H4 (cell line): ENCODE measurements around the gene DKC1. TPM values are rescaled to one million over a fixed set of nuclear protein-coding genes. Genes with fewer than 3 reads are reported as not detected.

Experiments used
- DNase-seq: peaks from one replicate; pipeline ENCODE4 v3.0.0-alpha.2; 2015; ENCODE audit warnings: low spot score
- total RNA-seq: library from RNA; depleted of rRNA; stranded (reverse); fragments of >200 nt; shearing (Covaris generic); gene quantifications from 2 replicates; pipeline ENCODE4 v1.2.3, GENCODE V29; 2014

DKC1 gene
- total RNA-seq, 1 experiment from 2014 or later = 68.3 TPM

DNA sequence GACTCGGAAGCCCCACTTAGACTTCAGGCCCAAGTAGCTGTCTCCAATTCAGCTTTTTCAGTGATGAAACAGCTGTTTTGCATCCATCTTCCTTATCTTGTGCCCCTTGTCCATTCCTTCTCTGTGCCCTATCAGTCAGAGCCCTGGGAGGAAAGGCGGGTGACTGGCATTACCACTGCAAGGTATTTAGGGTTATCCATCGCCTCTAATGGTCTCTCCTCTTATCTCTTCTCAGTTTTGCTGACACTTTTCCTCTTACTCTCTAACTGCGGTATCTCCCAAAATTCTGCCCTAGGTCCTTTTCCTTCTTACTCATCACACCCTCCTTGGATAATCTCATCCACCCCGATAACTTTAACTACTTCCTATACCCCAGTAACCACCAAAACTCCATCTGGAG lies 25.5 kb upstream of the DKC1 start:
- DNase-seq = no peak

DNA sequence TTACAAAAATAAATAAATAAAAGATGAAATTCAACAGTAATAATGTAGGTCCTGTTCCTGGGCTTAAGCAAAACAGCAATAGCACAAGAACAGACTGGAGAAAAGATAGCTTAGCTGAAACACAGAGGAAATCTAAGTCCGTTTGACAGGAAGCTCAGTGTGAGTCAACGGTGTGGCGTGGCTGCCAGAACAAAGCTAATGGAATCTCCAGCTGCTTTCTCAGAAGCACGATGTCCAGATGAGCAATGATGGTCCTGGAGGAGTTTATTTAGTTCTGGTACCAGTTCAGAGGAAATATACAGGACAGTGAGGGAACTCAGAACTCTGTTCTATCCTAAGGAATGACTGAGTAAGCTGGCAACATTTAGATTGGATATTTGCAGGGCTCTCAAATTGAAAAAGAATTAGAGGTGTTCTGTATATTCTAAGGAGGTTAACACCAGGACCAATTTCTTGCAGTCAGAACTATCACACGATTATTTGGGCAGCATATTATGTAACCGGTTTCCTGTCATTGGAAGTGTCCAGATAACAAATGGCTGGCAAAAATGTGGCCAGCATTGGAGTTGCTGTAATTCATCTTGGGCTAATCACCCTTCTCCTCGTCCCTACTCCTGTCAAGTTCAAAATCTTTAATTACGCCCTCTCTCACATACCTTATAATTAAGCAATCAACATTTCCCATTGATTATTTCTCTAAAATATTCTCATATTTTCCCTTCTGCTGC lies 24.5 kb upstream of the DKC1 start:
- peak; percentile 32 for DNase-seq

DNA sequence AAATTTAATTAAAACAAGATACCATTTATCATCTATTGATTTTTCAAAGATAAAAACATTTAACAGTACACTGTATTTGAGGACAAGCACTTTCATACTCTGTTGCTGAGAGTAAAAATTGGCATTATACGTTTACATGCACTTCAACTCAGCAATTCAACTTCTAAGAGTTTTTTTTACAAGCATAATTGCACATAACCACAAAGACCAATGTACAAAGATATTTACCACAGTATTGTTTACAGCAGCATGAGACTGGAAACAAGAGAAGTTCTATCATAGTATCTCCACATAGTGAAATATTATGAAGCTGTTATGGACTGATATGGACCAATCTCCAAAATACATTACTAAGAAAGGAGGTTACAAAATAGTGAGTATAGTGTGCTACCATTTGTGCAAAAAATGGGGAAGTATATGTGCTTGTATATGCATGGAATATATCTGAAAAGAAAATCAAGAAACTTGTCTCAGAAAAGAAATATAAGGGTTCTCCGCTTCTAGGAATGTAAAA lies 22.7 kb upstream of the DKC1 start:
- DNase-seq = no peak

GRCh38 chrX:154742613-154743012 lies 20.1 kb upstream of the DKC1 start:
- no peak for DNase-seq

DNA sequence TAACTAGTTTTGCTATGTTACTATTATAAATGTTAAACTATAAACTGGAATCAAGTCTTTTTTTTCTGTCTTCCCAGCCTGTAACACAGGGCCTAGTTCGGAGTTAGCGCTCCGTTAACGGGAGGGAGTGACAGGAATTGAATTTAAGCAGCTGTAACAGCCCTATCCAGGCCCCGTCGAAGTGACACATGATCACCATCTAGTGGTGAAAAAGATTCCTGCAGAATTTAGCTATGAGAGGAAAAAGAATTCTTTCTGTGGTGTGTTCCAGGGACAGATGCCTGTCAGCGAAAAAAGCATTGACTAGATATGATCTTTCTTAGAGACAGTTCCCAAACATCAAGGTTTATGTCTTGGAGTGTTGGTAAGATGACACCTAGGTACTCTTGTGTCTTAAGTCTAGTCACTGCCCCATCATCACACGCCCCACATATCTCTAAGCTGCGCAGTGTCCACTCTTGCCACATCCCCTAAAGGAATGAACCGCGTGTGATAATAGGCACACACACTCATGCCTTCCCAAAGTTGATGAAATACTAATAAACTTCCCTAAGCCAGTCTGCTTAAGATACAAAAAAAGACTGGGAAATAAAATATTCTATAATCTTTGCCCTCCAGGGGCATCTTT lies 13.8 kb upstream of the DKC1 start:
- peak; percentile 27 for DNase-seq

DNA sequence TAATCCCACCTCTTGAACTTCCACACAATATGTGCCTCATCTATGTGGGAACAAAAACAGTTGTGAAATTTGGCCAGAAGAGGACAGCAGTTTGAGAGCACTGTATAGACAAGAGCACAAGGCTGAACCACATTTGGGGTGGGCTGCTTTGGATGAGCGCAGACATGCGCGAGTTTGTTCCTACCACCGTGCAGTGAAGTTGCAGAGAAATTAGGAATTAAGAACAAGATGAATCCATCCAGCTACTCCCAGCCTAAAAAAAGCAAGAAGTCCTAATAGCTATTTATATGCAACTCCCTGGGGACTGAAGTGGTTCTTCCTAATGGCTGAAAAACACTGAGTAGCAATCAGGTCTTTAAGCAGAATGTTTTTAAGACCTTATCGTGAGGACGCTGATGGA lies 12.8 kb upstream of the DKC1 start:
- DNase-seq = no peak

DNA sequence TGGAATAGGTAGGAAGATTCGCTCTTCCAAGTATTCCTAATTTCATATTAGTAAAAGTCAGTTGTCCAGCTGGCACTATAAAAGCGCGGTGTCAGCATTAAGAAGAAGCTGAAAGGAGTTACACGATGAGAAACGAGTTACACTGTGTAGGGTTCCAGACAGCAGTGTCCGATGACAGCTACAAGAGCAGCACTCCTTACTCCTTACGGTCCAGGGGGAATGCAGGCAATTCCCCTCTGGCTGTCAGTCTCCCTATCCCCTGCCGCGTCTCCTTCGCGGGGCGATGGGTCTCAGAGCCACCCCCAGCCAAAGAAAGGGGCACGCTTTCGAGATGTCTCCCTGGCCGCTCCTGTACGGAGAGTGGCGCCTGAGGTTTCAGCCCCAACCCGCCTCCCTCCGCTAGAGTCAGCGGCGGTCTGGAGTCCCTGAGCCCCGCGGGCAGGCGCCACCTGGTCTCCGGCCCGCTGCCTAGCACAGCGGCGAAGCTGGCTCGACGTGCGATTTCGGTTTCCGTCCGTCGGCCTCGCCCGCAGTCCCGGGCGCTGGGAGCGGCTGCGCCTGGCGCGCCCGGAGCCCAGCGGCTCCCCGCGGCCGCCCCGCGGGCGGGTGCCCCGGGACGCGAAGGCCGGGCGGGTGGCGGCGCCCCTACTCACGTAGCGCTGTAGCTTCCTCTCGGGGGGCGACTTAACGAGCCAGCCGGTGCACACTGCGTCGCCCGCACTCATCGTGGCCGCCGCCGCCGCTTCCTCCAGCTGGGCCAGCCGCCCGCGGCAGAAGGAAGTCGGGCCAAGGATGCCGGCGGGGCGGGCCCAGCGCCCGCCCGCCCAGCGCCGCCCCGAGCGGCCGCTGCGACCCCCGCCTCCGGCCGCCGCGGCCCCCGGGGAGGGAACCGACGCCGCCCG lies 12.1 kb upstream of the DKC1 start, which contains the start of gene GAB3:
TSS of gene GAB3 (minus strand) at position 777 of the 902 bp plus-strand sequence. CDS start at position 725, 52 bp downstream.
- no peak for DNase-seq

DNA sequence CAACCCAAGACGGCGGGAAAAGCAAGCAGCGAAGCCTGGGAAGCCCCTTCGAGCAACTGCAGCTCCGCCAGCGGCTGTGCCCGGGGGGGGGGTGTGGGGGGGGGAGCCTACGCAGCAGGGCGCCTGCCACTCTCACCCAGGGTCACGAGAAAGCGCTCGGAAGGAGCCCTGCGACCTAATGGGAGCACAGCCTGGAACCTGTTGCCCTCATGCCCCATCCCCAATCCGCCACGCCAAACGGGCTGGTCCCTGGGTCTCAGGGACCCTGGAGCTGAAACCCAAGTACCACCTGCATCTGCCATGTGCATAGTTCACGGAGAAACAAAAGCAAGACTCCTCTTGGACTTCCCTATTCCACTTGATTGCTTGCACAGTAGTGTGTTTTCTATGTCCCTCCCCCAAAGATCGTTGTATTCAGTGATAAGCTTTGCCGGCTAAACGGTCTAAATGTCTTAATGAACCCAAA lies 11.4 kb upstream of the DKC1 start:
- DNase-seq = no peak

GRCh38 chrX:154751669-154752271 lies 10.9 kb upstream of the DKC1 start:
- DNase-seq = no peak

DNA sequence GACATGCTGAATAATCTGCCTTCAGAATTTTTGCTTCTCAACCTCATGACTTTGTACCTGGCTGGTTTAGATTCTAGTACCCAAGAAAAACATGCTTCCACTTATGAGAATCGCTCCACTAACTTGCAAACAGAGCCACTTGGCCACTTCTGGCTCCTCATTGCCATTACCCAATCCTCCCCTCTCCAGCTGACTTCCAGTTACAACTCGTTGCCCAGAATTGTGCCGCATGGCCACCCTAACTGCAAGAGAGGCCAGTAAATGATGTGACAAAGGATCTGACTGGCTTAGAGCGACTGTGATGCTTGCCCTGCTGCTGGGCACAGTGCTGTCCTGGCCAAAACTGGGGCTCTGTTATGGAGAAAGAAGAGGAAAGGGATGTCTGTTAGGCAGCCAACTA lies 4.0 kb upstream of the DKC1 start:
- no peak for DNase-seq

DNA sequence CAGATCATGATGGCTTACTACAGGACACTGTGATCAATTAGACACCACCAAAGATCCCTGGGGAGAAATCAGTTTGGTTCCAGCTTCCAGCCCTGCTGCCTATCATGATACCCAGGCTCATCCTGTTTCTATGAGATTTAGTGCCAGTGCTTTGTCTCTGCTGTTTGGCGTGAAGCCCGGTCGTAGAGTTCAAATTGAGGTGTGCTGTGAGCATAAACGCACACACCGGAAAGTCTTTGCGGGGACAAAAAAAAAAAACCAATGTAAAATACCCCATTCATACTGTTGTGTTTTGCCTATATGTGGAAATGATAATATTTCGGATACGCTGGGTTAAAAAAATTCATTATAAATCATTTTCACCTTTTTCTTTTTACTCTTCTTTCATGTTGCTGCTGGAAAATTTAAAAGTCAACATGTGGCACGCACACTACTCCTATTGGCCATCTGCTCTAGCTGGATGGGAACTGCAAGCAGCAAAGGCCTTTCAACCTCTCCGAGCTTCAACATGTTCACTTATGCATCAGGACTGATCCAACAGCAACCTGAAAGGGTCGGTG lies 607 bp upstream of the DKC1 start:
- no peak for DNase-seq

DNA sequence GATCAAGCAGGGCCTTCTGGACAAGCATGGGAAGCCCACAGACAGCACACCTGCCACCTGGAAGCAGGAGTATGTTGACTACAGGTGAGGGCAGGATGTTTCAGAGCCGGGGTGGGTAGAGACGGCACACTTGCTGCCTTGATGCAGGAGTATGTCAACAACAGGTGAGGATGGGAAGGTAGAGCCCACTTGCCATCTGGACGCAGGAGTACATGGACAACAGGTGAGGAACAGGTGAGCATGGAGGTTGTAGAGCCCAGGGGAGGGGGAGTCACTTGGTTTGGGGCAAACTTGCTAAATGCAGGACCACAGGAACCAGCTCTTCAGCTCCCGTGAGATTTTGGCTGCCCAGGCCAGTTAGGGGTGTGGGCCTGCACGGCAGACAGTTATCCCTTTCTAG lies 12.0 kb downstream of the DKC1 start:
- no peak for DNase-seq

GRCh38 chrX:154775419-154776349 lies 13.0 kb downstream of the DKC1 start:
- no peak for DNase-seq

DNA sequence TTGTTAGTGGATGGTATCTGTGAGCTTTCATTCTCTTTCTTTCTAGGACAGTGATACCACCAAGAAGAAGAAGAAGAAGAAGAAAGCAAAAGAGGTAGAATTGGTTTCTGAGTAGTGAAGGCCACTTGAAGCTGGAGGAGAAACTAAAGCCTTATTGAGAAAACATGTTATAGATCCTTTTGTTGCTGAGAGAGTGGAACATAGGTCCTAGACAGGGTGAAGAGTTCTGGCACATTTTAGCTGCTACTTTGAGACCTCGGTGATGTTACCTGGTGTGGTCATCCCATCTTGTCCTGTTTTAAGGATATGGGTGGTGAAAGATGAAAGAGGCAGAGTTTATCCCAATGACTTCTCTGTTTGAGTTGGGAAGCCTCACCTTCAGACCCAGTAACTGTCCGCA lies 14.1 kb downstream of the DKC1 start:
- DNase-seq = no peak

- no peak for DNase-seq
Measured at GRCh38 chrX:154779261-154779660, 16.6 kb downstream of the DKC1 start.

DNA sequence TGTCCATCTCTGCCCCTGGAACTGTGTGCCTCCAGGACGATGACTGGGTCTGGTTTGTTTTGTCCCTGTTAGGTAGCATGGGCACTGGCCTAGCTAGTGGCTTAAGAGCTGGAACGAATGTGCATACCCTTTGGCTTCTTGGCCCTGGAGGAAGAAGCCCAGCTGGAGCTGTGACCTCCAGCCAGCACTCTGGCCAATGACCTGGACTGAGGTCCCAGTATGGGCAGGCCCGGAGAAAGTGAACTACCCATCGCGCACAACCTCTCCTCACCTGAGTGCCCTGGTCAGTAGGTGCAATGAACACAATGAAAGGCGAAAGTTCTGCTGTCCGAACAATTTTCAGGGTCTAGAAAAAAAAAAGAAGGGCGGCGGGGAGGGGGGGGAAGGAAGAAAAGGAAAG lies 18.3 kb downstream of the DKC1 start:
- no peak for DNase-seq

- DNase-seq = no peak
Measured at GRCh38 chrX:154784149-154784995, 21.7 kb downstream of the DKC1 start.

- no peak for DNase-seq
Measured at GRCh38 chrX:154785716-154786115, 23.1 kb downstream of the DKC1 start.

GRCh38 chrX:154791467-154791866 lies 28.8 kb downstream of the DKC1 start:
- no peak for DNase-seq
